Right renal pelvis (tissue), 4 donors: ENCODE results near the gene NEDD8. TPM values are rescaled to one million over a fixed set of nuclear protein-coding genes. Genes with fewer than 3 reads are reported as not detected.
A peak's percentile ranks its signal among the peaks of the same experiment; 100 is the strongest.
"Not testable (repeated sequence)": the region's sequence is repeated elsewhere in the genome, so short reads cannot be mapped to it uniquely, and the experiment has no call there.

Source experiments
- DNase-seq, 4 donors: peaks; one replicate each; pipeline ENCODE4 v3.0.0-alpha.2; 2013; ENCODE audit warnings: low read depth in 4 of 4, low spot score in 3 of 4, missing footprints in 1 of 4
- polyA plus RNA-seq, 4 donors: library from polyadenylated mRNA; unstranded; fragments of 120-200 nt; gene quantifications; one replicate each; pipeline ENCODE4 v1.2.1, GENCODE V29; 2013; ENCODE audit not compliant: insufficient read length in 4 of 4

Gene NEDD8
- polyA plus RNA-seq, 4 donors, result 222 to 245 (median 238) TPM

- no peak for DNase-seq
These were observed 675 bp downstream of the NEDD8 start for GRCh38 chr14:24231263-24232120.

- DNase-seq, result no peak
These were observed 3.3 kb downstream of the NEDD8 start for GRCh38 chr14:24228902-24229301.

GRCh38 chr14:24226473-24226872 is 5.7 kb downstream of the NEDD8 start:
- DNase-seq, result no peak

DNA sequence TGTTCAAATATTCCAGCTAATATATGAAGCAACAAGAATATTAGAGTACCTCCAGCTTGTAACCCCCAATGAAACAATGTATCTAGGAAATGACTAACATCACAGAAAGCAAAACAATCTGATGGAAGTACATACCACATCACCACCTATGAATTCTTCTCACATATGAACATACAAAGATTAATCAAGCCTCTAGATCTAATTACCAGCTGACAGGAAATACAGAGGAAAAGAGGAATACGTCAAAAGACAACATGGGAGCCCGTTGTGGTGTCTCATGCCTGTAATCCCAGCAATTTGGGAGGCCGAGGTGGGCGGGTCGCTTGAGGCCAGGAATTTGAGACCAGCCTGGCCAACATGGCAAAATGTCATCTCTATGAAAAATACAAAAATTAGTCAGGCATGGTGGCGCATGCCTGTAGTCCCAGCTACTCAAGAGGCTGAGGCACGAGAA is 7.5 kb downstream of the NEDD8 start:
- no peak for DNase-seq

DNA sequence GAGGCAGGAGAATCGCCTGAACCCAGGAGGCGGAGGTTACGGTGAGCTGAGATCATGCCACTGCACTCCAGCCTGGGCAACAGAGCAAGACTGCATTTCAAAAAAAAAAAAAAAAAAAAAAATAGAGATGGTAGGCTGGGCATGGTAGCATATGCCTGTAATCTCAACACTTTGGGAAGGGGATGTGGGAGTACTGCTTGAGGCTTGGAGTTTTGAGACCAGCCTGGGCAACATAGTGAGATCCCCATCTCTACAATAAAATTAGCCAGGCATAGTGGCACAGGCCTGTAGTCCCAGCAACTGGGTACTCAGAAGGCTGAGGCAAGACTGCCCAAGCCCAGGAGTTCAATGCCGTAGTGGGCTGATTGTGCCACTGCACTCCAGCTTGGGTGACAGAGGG is 9.2 kb downstream of the NEDD8 start:
- DNase-seq, result not testable (repeated sequence)

GRCh38 chr14:24219521-24219920 is 12.6 kb downstream of the NEDD8 start:
- no peak for DNase-seq

- DNase-seq, result no peak
These were observed 13.1 kb downstream of the NEDD8 start for GRCh38 chr14:24219080-24219479.

GRCh38 chr14:24216876-24217275 is 15.3 kb downstream of the NEDD8 start:
- not testable (repeated sequence) for DNase-seq

GRCh38 chr14:24216345-24216699 is 15.8 kb downstream of the NEDD8 start:
- DNase-seq, result no peak

DNA sequence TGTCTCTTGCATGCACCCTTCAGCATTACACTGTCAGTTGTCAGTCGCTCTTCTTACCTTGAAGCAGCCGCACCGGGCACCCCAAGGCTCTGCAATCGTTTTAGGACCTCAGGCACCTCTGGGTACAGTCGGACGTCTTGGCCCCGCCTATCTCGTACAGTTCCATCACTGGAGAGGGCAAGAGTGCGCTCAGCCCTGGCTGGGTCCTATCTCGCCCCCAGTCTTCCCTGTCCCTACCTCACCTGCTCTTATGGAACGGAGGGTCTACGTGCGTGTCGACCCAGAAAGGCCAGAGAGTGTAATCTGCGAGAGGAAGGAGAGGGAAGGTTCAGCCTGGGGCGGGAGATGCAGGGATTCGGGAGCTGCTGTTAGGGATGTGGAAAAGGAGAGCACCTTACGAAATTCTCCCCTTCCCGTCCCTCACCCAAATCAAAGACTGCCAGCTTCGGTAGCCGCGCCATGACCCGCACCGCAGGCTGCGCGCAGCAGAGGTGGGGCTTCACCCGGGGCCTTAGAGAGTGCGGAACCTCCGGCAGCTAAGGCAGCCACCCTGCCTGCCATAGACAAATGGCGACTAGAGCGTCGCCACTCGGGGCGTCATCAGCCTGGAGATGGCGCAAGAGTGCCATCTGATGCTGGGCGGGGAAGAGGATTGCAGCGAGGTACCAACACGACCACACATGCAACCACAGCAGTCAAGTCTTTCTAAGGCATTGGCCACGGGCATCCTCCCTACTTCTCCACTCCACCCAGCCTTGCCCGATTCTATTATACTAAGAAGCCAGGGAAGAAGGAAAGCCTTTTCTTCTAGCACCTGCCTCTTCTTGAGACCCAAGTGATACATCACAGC is 16.4 kb downstream of the NEDD8 start, which contains the start of gene MDP1:
TSS of gene MDP1 (minus strand) at position 572 of the 850 bp plus-strand sequence. CDS start at position 461, 111 bp downstream.
- peak in 3 of 4 donors; percentile 78 to 83 (median 80) for DNase-seq

GRCh38 chr14:24213866-24214662 is 18.1 kb downstream of the NEDD8 start:
- DNase-seq, result no peak

DNA sequence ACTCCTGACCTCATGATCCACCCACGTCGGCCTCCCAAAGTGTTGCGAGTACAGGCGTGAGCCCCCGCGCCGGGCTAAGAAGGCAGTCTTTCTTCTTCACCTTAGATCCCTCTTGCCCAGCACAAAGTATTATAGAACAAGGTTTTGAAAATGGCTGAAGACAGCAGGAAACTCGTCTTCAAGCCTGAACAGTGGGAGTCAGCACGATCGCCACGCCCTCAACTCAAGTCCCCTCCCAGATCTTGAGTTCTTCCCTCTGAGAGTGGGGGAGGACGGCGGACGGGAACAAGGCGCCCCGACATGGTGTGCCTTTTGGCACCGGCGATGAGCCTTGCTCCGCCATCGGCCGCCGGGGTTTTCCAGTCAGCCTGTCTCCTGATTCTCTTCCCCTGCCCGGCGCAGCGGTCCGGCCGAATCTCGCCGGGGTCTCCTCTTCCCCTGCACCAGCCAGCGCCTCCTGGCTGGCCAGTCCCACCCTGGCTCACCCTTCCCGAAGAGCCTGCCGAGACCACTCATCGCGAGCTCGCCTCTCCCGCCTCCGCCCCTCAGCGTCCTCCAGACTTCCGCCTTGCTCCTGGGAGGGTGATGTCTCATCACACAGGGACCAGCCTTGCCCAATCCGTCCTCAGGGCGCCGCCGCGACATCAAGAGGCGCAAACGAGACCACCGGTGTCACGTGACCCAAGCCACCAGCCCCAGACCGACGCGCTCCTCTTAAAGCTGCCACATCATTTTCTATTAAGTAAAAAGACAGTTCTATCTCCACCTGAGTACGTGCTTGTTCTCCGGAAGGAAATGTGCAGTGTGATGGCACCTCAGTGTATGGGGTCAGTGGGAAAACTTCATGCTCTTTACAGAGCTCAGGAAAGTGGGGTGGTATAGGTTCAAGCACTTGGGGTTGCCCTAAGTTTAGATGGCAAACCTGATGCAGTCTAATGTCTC is 19.0 kb downstream of the NEDD8 start, which contains the start of gene CHMP4A:
TSS of gene CHMP4A (minus strand) at position 565 of the 942 bp plus-strand sequence. CDS start at position 516, 49 bp downstream.
- peak; percentile 90 to 94 (median 92) for DNase-seq

- DNase-seq, result no peak
These were observed 20.9 kb downstream of the NEDD8 start for GRCh38 chr14:24211311-24211710.

DNA sequence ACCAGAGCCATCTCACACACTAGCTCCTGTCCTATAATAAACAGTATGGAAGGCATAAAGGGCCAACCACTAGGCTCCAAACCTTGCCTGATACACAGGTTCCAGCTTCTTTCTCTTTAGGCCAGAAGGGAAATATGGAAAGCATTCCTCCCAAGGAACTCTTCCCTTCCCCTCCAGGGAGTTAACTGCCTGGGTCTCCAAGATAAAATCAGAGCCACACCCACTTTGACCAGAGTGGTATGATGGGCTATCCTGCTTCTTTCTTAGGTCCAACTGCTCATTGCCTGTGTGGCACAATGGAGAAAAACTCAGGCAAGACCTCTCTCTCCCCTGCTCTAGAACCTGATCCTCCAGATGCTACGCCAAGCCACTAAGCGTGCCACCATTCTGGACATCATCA is 24.5 kb downstream of the NEDD8 start:
- DNase-seq, result no peak

DNA sequence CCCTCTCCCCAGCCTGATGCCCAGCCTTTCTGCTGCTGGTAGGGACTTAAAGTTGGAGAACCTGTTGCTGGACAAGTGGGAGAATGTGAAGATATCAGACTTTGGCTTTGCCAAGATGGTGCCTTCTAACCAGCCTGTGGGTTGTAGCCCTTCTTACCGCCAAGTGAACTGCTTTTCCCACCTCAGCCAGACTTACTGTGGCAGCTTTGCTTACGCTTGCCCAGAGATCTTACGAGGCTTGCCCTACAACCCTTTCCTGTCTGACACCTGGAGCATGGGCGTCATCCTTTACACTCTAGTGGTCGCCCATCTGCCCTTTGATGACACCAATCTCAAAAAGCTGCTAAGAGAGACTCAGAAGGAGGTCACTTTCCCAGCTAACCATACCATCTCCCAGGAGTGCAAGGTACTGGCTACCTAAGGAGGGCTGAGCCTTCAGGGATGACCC is 25.0 kb downstream of the NEDD8 start:
- no peak for DNase-seq

DNA sequence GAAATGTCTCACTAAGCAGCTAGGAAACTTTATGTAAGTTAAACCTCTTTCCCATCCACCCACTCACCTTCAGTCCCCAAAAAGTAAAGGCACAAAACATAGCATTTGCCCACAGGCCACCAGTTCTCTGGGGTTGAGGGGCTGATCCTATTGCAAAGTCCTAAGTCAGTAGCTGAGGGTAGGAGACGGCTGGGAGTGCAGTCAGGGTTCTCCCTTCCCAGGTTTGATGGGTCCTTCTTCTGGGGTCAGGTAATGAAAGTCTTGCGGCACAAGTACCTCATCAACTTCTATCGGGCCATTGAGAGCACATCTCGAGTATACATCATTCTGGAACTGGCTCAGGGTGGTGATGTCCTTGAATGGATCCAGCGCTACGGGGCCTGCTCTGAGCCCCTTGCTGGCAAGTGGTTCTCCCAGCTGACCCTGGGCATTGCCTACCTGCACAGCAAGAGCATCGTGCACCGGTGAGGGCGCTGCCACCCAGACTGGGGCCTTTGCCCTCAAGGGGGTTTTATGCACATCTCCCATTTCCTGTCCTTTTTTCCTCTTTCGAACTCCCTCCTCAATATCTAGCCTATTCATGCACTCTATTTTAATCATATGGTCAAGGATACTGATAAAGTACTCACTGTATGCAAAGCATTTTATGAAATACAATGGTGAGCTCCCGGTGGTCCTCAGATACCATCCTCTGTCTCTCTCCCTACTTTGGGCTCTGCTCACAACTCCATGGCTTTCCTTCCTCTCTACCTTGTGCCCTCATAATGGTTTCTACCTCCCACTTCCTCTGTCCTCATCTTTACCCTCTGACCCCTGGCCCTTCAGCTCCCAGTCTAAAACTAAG is 25.7 kb downstream of the NEDD8 start:
- DNase-seq, result no peak

DNA sequence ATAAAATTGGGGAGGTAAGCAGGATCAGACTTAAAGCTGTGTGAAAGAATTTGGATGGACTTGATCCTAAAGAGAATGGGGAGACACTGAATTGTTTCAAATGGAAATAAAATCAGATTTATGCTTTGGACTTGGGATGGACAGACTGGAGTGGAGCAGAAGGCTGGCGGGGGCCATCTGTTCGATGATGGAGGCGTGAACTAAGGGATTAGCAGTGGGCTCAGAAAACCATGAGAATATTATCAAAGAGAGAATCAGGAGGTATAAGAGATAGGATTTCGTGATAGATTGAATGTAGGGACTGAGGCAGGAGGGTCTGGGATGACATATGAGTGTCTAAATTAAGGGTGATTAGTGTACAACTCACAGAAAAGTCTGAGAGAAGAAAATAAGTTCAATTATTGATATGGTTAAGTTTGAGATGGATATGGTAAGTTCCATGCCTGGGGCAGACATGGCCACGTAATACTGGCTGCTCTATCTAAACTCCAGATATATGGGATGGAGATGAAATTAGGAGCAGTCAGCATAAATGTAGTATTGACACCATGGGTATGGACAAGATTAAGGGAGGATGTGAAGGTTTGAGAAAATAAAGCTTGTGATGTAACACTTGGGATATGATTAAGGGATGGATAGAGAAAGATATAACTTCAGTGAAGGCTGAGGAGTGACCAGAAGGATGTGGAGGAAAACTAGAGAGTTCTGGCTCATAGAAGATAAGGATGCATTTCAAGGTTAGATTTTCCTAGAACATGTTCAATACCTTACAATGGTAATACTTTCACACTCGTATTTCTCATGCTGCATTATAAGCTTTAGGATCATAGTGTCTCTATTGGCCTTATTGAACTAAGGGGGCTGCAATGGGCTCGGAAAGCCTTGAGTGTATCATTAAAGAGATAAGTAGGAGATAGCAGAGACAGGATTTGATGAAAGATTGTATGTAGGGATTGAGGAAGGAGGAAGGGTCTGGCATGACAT is 27.7 kb downstream of the NEDD8 start:
- DNase-seq, result no peak
